HG02938 (cell line): ENCODE results near the gene ATG7.
"Not testable (repeated sequence)": the region's sequence is repeated elsewhere in the genome, so short reads cannot be mapped to it uniquely, and the experiment has no call there.

Experiments
- ATAC-seq: cut with Tn5 transposase; IDR thresholded peaks from one replicate; pipeline ENCODE4 v1.9.1; 2021; ENCODE audit warnings: mild to moderate bottlenecking, moderate library complexity; ENCODE audit not compliant: unreplicated experiment

Gene ATG7

GRCh38 chr3:11563159-11563864, 291.1 kb downstream of the ATG7 start:
- ATAC-seq = no peak

DNA sequence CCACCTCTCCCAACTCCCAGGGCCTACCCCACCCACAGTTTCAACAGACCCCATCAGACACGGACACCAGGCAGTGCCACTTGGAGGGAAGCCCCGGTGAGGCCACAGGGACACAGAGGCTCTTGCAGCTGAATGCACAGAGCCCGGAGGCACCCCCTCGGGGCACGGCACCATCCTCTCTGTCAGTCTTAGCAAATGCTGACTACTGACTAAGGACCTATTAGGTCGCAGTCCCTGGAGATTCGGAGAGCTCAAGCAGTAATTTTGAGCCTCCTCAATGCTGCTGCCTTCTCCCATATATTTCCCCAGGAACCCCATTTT, 291.6 kb downstream of the ATG7 start:
- ATAC-seq = no peak

GRCh38 chr3:11564577-11565001, 292.4 kb downstream of the ATG7 start:
- ATAC-seq = no peak

GRCh38 chr3:11565072-11565471, 292.9 kb downstream of the ATG7 start:
- ATAC-seq = no peak

- ATAC-seq = no peak
Measured at GRCh38 chr3:11565492-11565891, 293.3 kb downstream of the ATG7 start.

DNA sequence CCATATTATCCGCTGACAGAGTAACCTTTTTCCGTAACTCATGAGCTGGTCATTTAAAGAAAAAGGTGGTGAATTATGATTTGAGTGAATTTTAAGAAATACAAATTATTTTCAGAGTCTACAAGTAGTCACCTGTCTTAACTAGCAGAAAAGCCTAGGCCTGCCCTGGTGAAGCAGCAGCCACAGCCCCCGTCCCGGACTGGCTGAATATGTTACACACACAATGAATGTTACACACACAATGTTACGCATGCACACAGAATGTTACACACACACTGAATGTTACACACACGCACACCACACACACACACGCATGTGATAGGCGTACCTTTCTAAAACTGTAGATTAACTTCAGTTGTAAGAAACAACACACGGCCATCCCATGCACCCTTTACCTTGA, 293.7 kb downstream of the ATG7 start:
- ATAC-seq = no peak

- ATAC-seq = no peak
Measured at GRCh38 chr3:11566478-11566877, 294.3 kb downstream of the ATG7 start.

- no peak for ATAC-seq
Measured at GRCh38 chr3:11566916-11567315, 294.7 kb downstream of the ATG7 start.

GRCh38 chr3:11567516-11568467, 295.6 kb downstream of the ATG7 start:
- no peak for ATAC-seq

DNA sequence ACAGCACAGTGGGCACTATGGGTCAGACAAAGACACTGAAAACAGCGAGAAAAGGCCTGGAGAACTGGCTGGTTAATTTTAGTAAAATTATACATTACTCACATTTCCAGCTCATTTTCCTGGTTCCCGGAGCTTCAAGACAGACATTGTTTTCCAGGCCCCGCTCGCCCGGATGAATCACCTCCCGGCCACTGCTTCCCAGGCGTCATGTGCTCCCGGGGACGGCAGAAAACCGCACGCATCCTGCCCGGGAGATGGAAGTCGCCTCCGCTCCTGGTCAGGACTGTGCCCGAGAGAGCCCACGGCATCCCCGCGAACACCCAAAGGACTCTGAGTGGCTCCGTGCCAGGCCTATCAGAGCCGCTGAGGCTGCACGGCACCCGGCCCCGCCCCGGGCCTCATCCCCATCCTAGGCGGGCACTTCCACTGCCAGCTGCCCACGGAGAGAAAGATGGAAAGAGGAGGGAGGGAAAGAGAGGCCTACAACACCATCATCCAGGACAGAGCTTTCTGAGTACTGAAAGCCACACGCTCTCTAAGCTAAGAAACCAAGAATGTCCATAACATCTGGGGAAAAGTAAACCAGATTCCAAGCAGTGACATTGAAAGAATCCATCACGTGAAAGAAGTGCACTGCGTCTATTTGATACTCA, 296.4 kb downstream of the ATG7 start:
- ATAC-seq = no peak

GRCh38 chr3:11569156-11569741, 297.1 kb downstream of the ATG7 start:
- no peak for ATAC-seq

DNA sequence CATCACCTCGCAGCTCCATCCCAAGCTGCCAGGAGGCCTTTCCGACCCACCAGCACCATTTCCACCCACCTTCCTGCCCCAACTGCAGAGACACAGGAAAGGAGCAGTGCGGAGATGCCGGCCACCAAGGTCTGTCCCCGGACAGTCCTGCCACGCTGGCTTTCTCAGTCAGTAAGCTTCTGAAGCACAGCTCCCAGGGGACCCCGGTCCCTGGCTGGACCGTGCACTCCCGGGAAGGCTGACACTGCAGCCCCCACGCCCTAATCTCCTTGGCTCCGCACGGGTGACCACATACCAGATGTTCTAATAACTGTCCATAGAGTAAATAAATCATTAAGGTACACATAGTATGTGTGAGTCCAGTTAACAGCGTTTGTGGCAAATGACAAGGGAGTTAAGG, 298.1 kb downstream of the ATG7 start:
- no peak for ATAC-seq

DNA sequence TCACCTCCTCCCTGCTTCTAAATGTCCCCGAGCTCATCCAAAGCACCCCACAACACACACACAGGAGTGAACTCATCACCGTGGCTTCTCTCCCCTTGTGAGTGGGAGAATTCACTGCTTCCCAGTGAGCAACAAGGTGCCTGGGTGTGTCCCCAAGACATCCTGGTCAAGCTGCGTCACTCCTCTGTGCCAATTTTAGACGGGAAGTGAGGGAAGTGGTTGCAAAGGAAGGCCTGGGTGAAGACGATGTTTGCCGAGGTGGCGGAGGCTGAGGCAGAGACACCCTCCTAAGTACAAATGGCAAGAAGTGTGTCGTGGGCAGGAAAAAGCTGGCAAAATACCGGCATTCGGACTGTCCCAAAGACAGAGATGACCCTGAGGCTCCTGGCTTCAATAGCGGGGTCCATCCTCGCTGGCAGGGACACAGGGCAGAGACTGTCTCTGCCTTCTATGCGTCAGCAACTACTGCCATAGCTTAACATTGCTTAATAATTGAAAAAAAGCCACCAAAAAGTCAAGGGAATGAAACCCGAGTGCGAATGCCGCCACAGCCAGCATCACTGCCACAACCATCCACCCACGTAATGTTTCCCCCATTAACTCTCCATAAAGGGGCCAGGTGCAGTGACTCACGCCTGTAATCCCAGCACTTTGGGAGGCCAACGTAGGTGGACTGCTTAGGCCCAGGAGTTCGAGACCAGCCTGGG, 298.7 kb downstream of the ATG7 start:
- ATAC-seq = no peak

- ATAC-seq = not testable (repeated sequence)
Measured at GRCh38 chr3:11572660-11573059, 300.5 kb downstream of the ATG7 start.

GRCh38 chr3:11574981-11575669, 302.9 kb downstream of the ATG7 start:
- ATAC-seq = no peak

DNA sequence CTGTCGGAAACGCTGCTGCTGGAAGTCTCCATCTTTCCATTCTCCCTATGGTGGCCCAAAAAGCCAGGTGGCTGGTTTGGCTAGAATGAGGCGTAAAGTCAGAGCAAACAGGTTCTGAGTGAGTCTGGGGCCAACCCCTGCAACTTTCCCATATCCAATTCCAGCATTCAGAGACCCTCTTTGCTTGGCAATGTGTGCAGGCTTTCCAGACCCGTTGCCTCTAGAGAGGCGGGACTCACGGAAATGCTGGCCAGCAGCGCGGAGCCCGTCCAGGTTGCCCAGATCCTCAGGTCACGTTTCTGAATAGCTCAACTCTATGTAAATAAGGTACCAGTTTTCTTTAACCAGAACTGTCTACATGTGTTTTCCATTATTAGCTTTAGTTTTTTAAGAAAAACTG, 303.5 kb downstream of the ATG7 start:
- no peak for ATAC-seq

DNA sequence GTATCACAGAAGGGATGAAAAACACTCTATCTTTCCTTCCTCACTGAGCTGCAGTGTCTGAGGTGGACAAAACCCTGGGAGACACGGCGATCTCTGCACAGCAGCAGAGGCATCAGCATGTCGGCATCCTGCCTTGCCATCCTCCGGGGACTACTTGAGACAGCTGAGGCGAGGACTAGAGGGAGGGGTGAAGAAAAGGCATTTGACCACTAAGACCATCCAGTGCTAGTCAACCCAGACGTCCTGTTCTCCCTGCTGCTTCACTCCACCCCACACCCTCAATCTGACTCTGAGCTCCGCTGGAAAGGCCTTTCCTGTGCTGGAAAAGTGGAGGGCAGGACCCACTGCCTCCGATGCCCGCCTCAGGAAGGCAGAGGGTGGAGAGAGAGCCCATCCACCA, 304.3 kb downstream of the ATG7 start:
- ATAC-seq = no peak

DNA sequence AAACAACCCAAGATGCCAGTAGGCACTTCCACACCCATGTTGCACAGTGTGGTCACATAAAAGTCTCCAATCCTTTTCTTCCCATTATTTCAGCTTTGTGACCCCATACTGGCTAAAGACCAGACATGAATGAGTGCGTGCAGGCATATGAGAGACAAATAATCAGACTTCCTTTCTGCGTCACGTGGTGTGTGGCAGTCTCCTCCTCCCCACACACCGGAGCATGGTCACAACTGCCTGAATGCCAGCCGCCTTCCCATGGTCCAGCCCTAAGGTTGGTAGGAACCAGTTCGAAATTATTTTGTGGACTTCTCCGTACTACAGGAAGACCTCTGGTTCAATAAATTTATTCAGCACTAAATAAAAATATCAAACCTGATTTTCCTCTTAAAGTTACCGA, 306.0 kb downstream of the ATG7 start:
- ATAC-seq = no peak

GRCh38 chr3:11580645-11581044, 308.4 kb downstream of the ATG7 start:
- ATAC-seq = no peak
